ENCODE results near the gene TGFA.

TGFA gene

DNA sequence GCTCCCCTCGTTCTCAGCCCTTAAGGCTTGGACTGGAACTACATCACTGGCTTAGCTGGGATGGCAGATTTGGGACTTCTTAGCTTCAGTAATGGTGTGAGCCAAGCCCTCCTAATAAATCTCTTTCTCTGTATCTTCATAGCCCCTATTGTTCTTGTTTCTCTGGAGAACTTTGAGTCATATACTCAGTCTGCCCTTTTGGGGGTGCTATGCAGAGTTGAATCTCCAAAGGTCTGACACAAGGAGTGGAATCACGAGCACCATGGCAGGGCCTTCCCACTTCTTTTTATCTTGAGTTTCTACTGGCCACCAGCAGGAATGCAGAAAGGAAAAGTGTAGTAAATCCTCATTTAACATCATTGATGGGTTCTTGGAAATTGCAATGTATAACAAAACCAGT, 13.3 kb upstream of the TGFA start:
- no peak for TF ChIP-seq TAF1 (IDR thresholded peaks at IDR 0.05; ENCODE audit: borderline replicate concordance, insufficient read depth, low read length)
- TF ChIP-seq, protein P1, sequence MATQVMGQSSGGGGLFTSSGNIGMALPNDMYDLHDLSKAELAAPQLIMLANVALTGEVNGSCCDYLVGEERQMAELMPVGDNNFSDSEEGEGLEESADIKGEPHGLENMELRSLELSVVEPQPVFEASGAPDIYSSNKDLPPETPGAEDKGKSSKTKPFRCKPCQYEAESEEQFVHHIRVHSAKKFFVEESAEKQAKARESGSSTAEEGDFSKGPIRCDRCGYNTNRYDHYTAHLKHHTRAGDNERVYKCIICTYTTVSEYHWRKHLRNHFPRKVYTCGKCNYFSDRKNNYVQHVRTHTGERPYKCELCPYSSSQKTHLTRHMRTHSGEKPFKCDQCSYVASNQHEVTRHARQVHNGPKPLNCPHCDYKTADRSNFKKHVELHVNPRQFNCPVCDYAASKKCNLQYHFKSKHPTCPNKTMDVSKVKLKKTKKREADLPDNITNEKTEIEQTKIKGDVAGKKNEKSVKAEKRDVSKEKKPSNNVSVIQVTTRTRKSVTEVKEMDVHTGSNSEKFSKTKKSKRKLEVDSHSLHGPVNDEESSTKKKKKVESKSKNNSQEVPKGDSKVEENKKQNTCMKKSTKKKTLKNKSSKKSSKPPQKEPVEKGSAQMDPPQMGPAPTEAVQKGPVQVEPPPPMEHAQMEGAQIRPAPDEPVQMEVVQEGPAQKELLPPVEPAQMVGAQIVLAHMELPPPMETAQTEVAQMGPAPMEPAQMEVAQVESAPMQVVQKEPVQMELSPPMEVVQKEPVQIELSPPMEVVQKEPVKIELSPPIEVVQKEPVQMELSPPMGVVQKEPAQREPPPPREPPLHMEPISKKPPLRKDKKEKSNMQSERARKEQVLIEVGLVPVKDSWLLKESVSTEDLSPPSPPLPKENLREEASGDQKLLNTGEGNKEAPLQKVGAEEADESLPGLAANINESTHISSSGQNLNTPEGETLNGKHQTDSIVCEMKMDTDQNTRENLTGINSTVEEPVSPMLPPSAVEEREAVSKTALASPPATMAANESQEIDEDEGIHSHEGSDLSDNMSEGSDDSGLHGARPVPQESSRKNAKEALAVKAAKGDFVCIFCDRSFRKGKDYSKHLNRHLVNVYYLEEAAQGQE (IDR thresholded peaks at IDR 0.05; ENCODE audit: insufficient read depth in 1 of 2, low read depth in 2 of 2, low read length in 2 of 2) = no peak
- no peak for TF ChIP-seq POLR2AphosphoS5 (IDR thresholded peaks at IDR 0.05; ENCODE audit: low read depth, low read length)
- TF ChIP-seq SIN3A (IDR thresholded peaks at IDR 0.05; ENCODE audit: borderline replicate concordance, insufficient read depth, low read length) = no peak
- no peak for TF ChIP-seq FOXP2 (optimal IDR thresholded peaks at IDR 0.05; ENCODE audit: borderline replicate concordance, extremely low read depth, extremely low read length, insufficient read depth)

DNA sequence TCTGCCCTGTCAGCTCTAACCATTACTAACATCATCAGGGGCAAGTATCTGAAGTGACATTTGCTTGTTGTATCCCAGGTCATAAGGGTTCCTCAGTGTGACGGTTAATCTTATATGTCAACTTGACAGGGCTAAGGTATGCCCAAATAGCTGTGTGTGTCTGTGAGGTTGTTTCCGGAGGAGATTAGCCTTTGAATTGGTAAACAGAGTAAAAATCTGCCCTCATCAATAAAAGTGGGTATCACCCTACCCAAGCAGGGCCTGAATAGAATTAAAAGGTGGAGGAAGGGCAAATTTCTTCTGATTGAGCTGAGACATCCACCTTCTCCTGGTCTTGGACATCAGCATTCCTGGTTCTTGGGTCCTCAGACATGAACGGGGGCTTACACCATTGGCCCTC, 12.8 kb upstream of the TGFA start:
- TF ChIP-seq FOXP2 (optimal IDR thresholded peaks at IDR 0.05; ENCODE audit: borderline replicate concordance, extremely low read depth, extremely low read length, insufficient read depth) (no peak), SIN3A (IDR thresholded peaks at IDR 0.05; ENCODE audit: borderline replicate concordance, insufficient read depth, low read length) (no peak)

DNA sequence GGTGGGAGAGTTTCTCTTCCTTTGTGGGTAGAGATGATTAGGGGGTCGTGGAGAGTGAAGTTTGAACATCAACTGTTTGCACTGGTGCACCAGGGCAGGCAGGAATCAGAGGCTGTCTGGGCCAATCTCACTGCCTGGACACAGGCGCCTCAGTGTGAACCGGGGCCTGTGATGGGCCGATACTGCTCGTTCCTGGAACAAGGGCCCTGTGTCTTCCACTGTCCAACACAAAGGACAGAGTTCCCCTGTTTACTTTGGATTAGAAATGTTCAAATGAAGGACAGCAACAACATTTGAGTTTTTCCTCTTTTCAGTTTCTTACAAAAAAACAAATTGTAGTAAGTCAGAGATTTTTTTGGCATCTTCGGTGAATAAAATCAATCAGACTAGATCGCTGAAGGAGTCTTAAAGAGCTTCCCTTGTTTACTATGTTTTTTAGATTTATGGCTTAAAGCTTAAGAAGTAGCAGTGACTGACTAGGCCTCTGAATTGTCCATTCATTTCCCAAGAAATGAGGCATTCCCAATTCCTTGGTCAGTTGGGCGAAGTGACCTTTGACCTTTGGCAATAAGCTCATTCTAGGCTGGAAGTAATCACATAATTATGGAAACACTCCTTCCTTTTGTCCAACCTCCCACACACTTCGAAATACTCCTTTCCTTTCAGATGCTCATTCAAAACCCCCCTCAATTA, 11.6 kb upstream of the TGFA start:
- TF ChIP-seq, protein P1 (IDR thresholded peaks at IDR 0.05; ENCODE audit: insufficient read depth in 1 of 2, low read depth in 2 of 2, low read length in 2 of 2) = no peak
- TF ChIP-seq FOXP2 (optimal IDR thresholded peaks at IDR 0.05; ENCODE audit: borderline replicate concordance, extremely low read depth, extremely low read length, insufficient read depth) (no peak), TAF1 (IDR thresholded peaks at IDR 0.05; ENCODE audit: borderline replicate concordance, insufficient read depth, low read length) (no peak), POLR2AphosphoS5 (IDR thresholded peaks at IDR 0.05; ENCODE audit: low read depth, low read length) (no peak), SIN3A (IDR thresholded peaks at IDR 0.05; ENCODE audit: borderline replicate concordance, insufficient read depth, low read length) (no peak)

DNA sequence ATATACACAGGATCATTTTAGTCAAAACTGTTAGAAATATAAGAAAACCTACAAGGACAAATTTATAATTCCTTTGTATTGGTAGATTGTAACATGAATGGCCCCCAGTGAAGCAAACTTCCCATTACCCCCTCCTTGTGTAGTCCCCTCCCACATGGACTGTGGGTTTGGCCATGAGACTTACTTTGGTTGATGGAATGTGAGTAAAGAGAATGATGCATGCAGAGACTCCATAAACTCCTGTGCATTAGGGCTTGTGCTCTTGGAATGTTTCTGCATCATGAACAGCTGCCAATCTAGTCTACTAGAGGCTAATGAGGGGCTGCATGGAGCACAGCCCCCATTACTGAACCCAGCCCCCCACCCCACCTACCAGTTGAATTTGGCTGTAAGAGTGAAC, 8.3 kb upstream of the TGFA start:
- TF ChIP-seq, protein P1 (IDR thresholded peaks at IDR 0.05; ENCODE audit: insufficient read depth in 1 of 2, low read depth in 2 of 2, low read length in 2 of 2) = no peak
- no peak for TF ChIP-seq FOXP2 (optimal IDR thresholded peaks at IDR 0.05; ENCODE audit: borderline replicate concordance, extremely low read depth, extremely low read length, insufficient read depth)
- TF ChIP-seq SIN3A (IDR thresholded peaks at IDR 0.05; ENCODE audit: borderline replicate concordance, insufficient read depth, low read length) = no peak
- TF ChIP-seq TAF1 (IDR thresholded peaks at IDR 0.05; ENCODE audit: borderline replicate concordance, insufficient read depth, low read length) = no peak
- TF ChIP-seq POLR2AphosphoS5 (IDR thresholded peaks at IDR 0.05; ENCODE audit: low read depth, low read length) = no peak

DNA sequence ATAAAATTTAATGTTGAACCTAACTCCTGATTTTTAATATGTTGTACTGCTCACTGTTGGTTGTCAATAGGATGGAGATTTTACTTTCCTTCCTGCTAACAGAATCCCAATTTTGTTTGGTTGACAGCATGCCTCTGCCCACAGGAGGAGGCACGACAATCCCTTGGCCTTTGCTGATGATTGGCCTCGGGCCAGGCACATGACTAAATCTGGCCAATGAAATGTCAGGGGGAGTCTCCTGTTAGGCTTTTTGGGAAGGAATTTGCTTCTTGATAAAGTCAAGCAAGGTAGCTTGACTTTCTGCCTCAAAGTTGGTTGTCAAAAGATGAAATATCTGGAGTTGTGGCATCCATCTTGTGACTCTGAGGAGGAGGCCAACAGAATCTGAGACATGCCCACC, 6.8 kb upstream of the TGFA start:
- no peak for TF ChIP-seq POLR2AphosphoS5 (IDR thresholded peaks at IDR 0.05; ENCODE audit: low read depth, low read length)
- TF ChIP-seq FOXP2 (optimal IDR thresholded peaks at IDR 0.05; ENCODE audit: borderline replicate concordance, extremely low read depth, extremely low read length, insufficient read depth) = no peak

DNA sequence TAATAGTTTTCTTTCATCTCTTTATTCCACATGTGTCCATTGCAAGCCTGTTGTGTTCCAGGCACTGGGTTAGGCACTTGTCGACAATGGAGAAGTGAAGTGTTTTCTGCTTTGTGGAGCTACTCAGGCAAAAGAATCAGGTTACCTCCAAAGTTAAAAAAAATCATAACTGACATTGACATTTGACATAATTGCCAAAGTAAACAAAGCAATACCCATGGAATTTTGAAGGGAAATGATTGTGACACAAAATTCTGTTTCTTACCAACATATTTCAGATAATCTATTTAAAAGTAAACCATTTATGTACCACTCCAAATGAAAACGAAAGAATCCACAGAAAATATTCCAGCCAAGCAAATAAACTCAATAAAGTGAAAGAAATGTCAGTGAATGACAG, 6.4 kb upstream of the TGFA start:
- no peak for TF ChIP-seq POLR2AphosphoS5 (IDR thresholded peaks at IDR 0.05; ENCODE audit: low read depth, low read length)
- TF ChIP-seq TAF1 (IDR thresholded peaks at IDR 0.05; ENCODE audit: borderline replicate concordance, insufficient read depth, low read length) = no peak
- TF ChIP-seq, protein P1 (IDR thresholded peaks at IDR 0.05; ENCODE audit: insufficient read depth in 1 of 2, low read depth in 2 of 2, low read length in 2 of 2) = no peak

Measured in PFSK-1 (cell line).